Sigmoid colon (tissue), 3 donors: Measurements from ENCODE around the gene NACC2.

ENCODE experiments used
- CTCF ChIP-seq, 4 experiments: fragments of 450-650 bp in 3 of 4; fragments of 200-600 bp in 1 of 4; IDR thresholded peaks; one replicate each; pipeline ENCODE4 v1.5.1; 2016 to 2019; ENCODE audit warnings: antibody characterized with exemption in 4 of 4, mild to moderate bottlenecking in 3 of 4, moderate library complexity in 2 of 4
- POLR2A ChIP-seq, 2 donors: fragments of 450-650 bp; IDR thresholded peaks; one replicate each; pipeline ENCODE4 v1.6.1; 2016; ENCODE audit warnings: antibody characterized with exemption in 2 of 2, mild to moderate bottlenecking in 2 of 2, moderate library complexity in 2 of 2

GRCh38 chr9:136008693-136008997 is 86.4 kb downstream of the NACC2 start:
- TF ChIP-seq POLR2A (IDR thresholded peaks at IDR 0.05), result no peak
- TF ChIP-seq CTCF (IDR thresholded peaks at IDR 0.05), result no peak
